Measurements from ENCODE around the gene FOXR1.
A peak's percentile ranks its signal among the peaks of the same experiment; 100 is the strongest.

The FOXR1 gene

DNA sequence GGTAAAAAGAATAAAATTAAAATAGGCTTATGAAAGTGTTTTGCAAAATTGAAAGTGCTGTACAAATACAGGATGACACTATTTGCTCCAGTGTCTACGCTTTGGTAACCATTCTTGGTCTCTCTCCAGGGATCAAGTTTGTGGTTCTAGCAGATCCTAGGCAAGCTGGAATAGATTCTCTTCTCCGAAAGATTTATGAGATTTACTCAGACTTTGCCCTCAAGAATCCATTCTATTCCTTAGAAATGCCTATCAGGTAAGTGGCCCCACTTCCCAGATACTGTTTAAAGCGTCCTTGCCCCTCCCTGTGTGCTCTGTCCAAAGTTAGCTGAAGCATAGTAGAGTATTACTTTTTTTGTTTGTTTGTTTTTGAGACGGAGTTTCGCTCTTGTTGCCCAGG lies 50.1 kb downstream of the FOXR1 start:
- POLR2A ChIA-PET: interaction anchor here (1.0 kb wide), 1 partner anchor 9 kb away, joined by 3 read pairs; the partner anchor contains the start of gene SLC37A4
- no peak overlapping the region for H3K27ac ChIP-seq (ENCODE audit: extremely low read depth, low read depth, low read length)
- no peak overlapping the region for H3K4me3 ChIP-seq (ENCODE audit: low read depth, low read length)
- CTCF ChIA-PET: no interaction called here
- H3K9me3 ChIP-seq (ENCODE audit: control insufficient read depth, insufficient read depth, low read depth, low read length): no peaks in the 10 kb centered on the region
- H3K36me3 ChIP-seq (ENCODE audit: control insufficient read depth in 2 of 2, insufficient read depth in 1 of 2, low read length in 2 of 2): peaks cover under 1 to 70% of the 10 kb centered on the region in 2 experiments; a peak in 2 of 3 replicates
- TF ChIP-seq, protein P1, sequence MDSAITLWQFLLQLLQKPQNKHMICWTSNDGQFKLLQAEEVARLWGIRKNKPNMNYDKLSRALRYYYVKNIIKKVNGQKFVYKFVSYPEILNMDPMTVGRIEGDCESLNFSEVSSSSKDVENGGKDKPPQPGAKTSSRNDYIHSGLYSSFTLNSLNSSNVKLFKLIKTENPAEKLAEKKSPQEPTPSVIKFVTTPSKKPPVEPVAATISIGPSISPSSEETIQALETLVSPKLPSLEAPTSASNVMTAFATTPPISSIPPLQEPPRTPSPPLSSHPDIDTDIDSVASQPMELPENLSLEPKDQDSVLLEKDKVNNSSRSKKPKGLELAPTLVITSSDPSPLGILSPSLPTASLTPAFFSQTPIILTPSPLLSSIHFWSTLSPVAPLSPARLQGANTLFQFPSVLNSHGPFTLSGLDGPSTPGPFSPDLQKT (IDR thresholded peaks at IDR 0.05; ENCODE audit: borderline replicate concordance, low read depth, low read length): no peak
- TF ChIP-seq YY1 (tag by site-specific recombination; IDR thresholded peaks at IDR 0.05): no peak
- TF ChIP-seq, protein P2, sequence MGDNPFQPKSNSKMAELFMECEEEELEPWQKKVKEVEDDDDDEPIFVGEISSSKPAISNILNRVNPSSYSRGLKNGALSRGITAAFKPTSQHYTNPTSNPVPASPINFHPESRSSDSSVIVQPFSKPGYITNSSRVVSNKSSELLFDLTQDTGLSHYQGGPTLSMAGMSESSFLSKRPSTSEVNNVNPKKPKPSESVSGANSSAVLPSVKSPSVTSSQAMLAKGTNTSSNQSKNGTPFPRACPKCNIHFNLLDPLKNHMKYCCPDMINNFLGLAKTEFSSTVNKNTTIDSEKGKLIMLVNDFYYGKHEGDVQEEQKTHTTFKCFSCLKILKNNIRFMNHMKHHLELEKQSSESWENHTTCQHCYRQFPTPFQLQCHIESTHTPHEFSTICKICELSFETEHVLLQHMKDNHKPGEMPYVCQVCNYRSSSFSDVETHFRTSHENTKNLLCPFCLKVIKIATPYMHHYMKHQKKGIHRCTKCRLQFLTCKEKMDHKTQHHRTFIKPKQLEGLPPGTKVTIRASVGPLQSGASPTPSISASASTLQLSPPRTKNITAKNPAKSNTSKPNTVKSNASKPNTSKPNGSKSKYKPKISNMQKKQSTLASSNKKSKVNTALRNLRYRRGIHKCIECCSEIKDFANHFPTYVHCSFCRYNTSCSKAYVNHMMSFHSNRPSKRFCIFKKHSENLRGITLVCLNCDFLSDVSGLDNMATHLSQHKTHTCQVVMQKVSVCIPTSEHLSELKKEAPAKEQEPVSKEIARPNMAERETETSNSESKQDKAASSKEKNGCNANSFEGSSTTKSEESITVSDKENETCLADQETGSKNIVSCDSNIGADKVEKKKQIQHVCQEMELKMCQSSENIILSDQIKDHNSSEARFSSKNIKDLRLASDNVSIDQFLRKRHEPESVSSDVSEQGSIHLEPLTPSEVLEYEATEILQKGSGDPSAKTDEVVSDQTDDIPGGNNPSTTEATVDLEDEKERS (tag by site-specific recombination; IDR thresholded peaks at IDR 0.05): no peak
- TF ChIP-seq FEZF1 (tag by site-specific recombination; IDR thresholded peaks at IDR 0.05): no peak
- no peak for TF ChIP-seq ZBTB21 (tag by site-specific recombination; IDR thresholded peaks at IDR 0.05)
- no peak for TF ChIP-seq ZNF837 (tag by site-specific recombination; IDR thresholded peaks at IDR 0.05)
- no peak for TF ChIP-seq ZNF292 (tag by site-specific recombination; IDR thresholded peaks at IDR 0.05; ENCODE audit: borderline replicate concordance, low read depth)
- no peak for TF ChIP-seq ZNF792 (tag by site-specific recombination; IDR thresholded peaks at IDR 0.05)
- TF ChIP-seq KLF8 (tag by site-specific recombination; IDR thresholded peaks at IDR 0.05): no peak
- no peak for TF ChIP-seq ZNF24 (tag by site-specific recombination; IDR thresholded peaks at IDR 0.05)
- H3K4me1 ChIP-seq (ENCODE audit: control insufficient read depth, insufficient read depth, low read length): no peaks in the 10 kb centered on the region

DNA sequence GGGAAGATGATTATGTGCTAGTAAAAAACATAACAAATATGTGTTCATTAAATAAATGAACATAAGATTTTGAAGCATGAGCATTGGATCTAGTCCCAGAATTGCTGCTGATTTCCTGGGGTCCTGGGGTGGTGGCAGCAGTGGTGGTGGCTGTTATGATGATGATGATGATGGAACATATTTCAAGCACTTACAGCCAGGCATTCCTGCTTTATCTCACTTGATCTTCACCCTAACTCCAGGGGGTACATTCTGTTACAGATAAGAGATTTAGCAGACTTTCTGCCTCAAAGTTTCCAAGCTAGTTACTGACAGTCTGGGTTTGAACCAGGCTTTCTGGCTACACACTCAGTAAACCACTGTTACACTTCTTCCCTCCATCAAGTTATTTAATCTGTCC lies 52.2 kb downstream of the FOXR1 start:
- Histone ChIP-seq H3K36me3 (ENCODE audit: control insufficient read depth in 2 of 2, insufficient read depth in 1 of 2, low read length in 2 of 2) (peaks cover 0 to 83% of the 10 kb centered on the region in 2 experiments; a peak in 2 of 3 replicates), H3K27ac (ENCODE audit: extremely low read depth, low read depth, low read length) (no peak overlapping the region), H3K9me3 (ENCODE audit: control insufficient read depth, insufficient read depth, low read depth, low read length) (no peaks in the 10 kb centered on the region), H3K4me3 (ENCODE audit: low read depth, low read length) (no peak overlapping the region), H3K4me1 (ENCODE audit: control insufficient read depth, insufficient read depth, low read length) (no peaks in the 10 kb centered on the region)
- POLR2A ChIA-PET: interaction anchor here (0.5 to 1.9 kb wide), 4 partner anchors 11 to 33 kb away, joined by 3 to 6 read pairs (median 4); no protein-coding TSS in a partner anchor
- CTCF ChIA-PET: interaction anchor here (0.7 to 1.1 kb wide), 2 partner anchors 24 to 117 kb away, joined by 3 read pairs; no protein-coding TSS in a partner anchor
- TF ChIP-seq, protein P3, sequence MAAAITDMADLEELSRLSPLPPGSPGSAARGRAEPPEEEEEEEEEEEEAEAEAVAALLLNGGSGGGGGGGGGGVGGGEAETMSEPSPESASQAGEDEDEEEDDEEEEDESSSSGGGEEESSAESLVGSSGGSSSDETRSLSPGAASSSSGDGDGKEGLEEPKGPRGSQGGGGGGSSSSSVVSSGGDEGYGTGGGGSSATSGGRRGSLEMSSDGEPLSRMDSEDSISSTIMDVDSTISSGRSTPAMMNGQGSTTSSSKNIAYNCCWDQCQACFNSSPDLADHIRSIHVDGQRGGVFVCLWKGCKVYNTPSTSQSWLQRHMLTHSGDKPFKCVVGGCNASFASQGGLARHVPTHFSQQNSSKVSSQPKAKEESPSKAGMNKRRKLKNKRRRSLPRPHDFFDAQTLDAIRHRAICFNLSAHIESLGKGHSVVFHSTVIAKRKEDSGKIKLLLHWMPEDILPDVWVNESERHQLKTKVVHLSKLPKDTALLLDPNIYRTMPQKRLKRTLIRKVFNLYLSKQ (tag by site-specific recombination; IDR thresholded peaks at IDR 0.05; ENCODE audit: borderline replicate concordance): no peak
- TF ChIP-seq ZNF473 (tag by site-specific recombination; IDR thresholded peaks at IDR 0.05) (no peak), ZNF629 (tag by site-specific recombination; IDR thresholded peaks at IDR 0.05) (no peak), ZNF623 (tag by site-specific recombination; IDR thresholded peaks at IDR 0.05) (no peak), OSR2 (tag by site-specific recombination; IDR thresholded peaks at IDR 0.05) (peak; percentile 29; the same call in 1 of the 2 replicates), GLIS1 (tag by site-specific recombination; IDR thresholded peaks at IDR 0.05) (peak; percentile 65), FEZF1 (tag by site-specific recombination; IDR thresholded peaks at IDR 0.05) (0 out of 2 replicates have a peak, but pooled peaks have one; percentile 32), ZNF132 (tag by site-specific recombination; IDR thresholded peaks at IDR 0.05; ENCODE audit: borderline replicate concordance) (no peak), ZIC2 (tag by site-specific recombination; IDR thresholded peaks at IDR 0.05) (0 out of 2 replicates have a peak, but pooled peaks have one; percentile 14), ZNF174 (tag by site-specific recombination; IDR thresholded peaks at IDR 0.05) (no peak)
- TF ChIP-seq, protein P4, sequence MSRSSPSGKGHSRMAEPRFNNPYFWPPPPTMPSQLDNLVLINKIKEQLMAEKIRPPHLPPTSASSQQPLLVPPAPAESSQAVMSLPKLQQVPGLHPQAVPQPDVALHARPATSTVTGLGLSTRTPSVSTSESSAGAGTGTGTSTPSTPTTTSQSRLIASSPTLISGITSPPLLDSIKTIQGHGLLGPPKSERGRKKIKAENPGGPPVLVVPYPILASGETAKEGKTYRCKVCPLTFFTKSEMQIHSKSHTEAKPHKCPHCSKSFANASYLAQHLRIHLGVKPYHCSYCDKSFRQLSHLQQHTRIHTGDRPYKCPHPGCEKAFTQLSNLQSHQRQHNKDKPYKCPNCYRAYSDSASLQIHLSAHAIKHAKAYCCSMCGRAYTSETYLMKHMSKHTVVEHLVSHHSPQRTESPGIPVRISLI (tag by site-specific recombination; IDR thresholded peaks at IDR 0.05): no peak
- TF ChIP-seq, protein P5, sequence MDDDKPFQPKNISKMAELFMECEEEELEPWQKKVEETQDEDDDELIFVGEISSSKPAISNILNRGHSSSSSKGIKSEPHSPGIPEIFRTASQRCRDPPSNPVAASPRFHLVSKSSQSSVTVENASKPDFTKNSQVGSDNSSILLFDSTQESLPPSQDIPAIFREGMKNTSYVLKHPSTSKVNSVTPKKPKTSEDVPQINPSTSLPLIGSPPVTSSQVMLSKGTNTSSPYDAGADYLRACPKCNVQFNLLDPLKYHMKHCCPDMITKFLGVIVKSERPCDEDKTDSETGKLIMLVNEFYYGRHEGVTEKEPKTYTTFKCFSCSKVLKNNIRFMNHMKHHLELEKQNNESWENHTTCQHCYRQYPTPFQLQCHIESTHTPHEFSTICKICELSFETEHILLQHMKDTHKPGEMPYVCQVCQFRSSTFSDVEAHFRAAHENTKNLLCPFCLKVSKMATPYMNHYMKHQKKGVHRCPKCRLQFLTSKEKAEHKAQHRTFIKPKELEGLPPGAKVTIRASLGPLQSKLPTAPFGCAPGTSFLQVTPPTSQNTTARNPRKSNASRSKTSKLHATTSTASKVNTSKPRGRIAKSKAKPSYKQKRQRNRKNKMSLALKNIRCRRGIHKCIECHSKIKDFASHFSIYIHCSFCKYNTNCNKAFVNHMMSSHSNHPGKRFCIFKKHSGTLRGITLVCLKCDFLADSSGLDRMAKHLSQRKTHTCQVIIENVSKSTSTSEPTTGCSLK (tag by site-specific recombination; IDR thresholded peaks at IDR 0.05): no peak
- TF ChIP-seq, protein P6, sequence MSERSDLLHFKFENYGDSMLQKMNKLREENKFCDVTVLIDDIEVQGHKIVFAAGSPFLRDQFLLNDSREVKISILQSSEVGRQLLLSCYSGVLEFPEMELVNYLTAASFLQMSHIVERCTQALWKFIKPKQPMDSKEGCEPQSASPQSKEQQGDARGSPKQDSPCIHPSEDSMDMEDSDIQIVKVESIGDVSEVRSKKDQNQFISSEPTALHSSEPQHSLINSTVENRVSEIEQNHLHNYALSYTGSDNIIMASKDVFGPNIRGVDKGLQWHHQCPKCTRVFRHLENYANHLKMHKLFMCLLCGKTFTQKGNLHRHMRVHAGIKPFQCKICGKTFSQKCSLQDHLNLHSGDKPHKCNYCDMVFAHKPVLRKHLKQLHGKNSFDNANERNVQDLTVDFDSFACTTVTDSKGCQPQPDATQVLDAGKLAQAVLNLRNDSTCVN (tag by site-specific recombination; optimal IDR thresholded peaks at IDR 0.05): no peak
- TF ChIP-seq, protein P7, sequence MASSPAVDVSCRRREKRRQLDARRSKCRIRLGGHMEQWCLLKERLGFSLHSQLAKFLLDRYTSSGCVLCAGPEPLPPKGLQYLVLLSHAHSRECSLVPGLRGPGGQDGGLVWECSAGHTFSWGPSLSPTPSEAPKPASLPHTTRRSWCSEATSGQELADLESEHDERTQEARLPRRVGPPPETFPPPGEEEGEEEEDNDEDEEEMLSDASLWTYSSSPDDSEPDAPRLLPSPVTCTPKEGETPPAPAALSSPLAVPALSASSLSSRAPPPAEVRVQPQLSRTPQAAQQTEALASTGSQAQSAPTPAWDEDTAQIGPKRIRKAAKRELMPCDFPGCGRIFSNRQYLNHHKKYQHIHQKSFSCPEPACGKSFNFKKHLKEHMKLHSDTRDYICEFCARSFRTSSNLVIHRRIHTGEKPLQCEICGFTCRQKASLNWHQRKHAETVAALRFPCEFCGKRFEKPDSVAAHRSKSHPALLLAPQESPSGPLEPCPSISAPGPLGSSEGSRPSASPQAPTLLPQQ (tag by site-specific recombination; IDR thresholded peaks at IDR 0.05): no peak

Data from HEK293 (cell line).